Amniotic stem cell (primary cell): ENCODE data around the gene PCDH8.
"Not testable (repeated sequence)": the region's sequence is repeated elsewhere in the genome, so short reads cannot be mapped to it uniquely, and the experiment has no call there.

ENCODE experiments used
- DNase-seq: peaks from one replicate; lab custom pipeline; 2025; lab: John Stamatoyannopoulos, UW

PCDH8 gene

DNA sequence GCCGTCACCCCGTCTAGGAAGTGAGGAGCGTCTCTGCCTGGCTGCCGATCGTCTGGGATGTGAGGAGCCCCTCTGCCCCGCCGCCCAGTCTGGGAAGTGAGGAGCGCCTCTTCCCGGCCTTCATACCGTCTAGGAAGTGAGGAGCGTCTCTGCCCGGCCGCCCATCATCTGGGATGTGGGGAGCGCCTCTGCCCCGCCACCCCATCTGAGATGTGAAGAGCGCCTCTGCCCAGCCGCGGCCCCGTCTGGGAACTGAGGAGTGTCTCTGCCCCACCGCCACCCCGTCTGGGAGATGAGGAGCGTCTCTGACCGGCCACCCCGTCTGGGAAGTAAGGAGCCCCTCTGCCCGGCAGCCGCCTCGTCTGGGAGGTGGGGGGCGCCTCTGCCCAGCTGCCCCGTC lies 30.6 kb downstream of the PCDH8 start:
- not testable (repeated sequence) for DNase-seq

DNA sequence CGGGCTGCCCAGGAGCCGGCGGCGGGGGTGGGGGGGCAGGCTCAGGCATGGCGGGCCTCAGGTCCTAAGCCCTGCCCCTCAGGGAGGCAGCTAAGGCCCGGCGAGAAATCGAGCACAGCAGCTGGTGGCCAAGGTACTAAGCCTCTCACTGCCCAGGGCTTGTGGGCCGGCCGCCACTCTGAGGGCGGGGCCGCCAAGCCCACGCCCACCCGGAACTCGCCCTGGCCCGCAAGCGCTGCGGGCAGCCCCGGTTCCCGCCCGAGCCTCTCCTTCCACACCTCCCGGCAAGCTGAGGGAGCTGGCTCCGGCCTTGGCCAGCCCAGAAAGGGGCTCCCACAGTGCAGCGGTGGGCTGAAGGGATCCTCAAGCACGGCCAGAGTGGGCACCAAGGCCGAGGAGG lies 33.1 kb downstream of the PCDH8 start:
- no peak for DNase-seq

DNA sequence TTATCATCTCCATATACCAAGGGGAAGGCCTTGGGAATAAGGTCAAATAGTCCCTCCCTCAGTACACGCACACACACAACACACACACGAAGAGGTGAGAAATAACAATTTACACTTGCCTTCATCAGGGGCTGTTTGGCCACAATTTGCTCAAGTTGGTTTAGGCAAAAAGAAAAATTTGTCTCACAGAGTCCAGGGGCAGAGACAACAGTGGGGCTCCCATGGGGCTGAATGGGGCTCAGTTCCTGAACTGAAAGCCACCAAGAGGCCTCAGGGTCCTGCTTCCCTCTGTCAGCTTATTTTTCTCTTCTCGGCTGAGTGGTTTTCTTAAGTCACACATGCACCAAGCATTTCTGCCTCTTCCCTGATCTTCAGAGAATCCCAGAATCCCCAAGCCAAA lies 35.5 kb downstream of the PCDH8 start:
- DNase-seq: no peak

GRCh38 chr13:52811841-52812240 lies 36.6 kb downstream of the PCDH8 start:
- no peak for DNase-seq

- DNase-seq: no peak
Observed at GRCh38 chr13:52810526-52810925, 37.9 kb downstream of the PCDH8 start.

- no peak for DNase-seq
Observed at GRCh38 chr13:52810011-52810410, 38.4 kb downstream of the PCDH8 start.

GRCh38 chr13:52809310-52809769 lies 39.1 kb downstream of the PCDH8 start:
- DNase-seq: no peak

- no peak for DNase-seq
Observed at GRCh38 chr13:52808842-52809219, 39.6 kb downstream of the PCDH8 start.

DNA sequence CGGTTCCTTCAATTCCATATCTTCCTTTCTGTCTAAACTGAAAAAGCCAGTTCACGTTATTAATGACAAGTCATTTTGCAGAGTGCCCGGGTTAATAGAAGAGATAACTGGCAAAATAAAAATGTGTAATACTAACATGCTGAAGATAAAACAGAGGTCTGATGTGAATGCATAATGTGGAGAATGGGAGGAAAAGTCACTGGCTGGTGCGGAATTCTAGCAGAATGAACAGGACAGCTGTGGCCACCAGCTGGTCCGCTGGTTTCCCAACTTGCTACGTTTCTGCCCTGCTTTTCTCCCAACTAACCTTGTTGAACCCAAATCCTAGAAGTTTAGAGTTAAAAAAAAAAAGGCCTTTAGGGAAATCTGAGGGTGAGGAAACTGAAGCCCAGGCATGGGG lies 42.4 kb downstream of the PCDH8 start:
- DNase-seq: no peak

- no peak for DNase-seq
Observed at GRCh38 chr13:52804202-52804641, 44.2 kb downstream of the PCDH8 start.

GRCh38 chr13:52800856-52801255 lies 47.6 kb downstream of the PCDH8 start:
- DNase-seq: no peak

- DNase-seq: no peak
Observed at GRCh38 chr13:52798770-52799430, 49.5 kb downstream of the PCDH8 start.

DNA sequence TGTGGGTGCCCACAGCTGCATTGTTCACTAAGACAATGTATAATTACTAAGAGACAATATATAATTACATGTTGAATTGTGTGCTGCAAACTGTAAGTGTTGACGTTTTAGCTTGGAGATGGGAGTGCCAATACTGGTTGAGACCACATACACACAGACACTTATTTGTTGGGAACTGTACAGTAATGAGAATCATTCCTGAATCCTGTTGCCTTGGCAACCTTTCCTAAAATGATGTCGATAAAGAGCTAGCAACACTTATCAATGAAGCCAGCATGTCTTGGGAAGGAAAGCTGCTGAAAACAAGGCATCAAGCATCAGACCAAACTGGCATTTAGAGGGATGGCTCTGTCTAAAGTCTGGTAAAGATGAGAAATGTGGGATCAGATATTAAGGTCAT lies 51.3 kb downstream of the PCDH8 start:
- DNase-seq: no peak

GRCh38 chr13:52794589-52794988 lies 53.9 kb downstream of the PCDH8 start:
- no peak for DNase-seq

DNA sequence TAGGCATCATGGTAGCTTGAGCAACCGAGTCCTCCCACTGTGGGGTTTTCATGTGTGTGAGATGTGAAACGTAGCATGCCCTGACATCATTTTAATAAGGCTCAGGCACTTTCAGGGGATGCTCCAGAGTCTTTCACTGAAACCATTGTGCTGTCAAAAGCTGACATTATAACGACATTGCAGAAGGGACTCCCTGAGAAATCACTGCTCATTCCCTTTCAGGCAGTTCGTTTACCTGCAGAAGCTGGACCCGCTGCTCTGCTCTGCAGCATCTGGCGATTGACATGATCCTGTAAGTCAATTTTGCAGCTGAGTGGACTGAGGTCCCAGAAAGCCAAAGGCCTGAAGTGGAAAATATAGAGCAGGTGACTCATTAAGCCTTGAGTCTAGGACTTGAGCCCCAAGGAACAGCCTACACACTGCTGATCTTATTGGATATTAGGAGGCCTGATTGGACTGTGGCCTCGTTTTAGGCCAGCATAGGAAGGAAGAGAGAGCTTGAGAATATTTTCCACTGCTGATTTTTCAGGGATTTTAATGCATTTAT lies 54.9 kb downstream of the PCDH8 start:
- no peak for DNase-seq
